NK-92 (cell line): ENCODE data around the gene PCLO.

ENCODE experiments used
- DNase-seq: peaks from one replicate; lab custom pipeline; 2025; ENCODE audit not compliant: unreplicated experiment; lab: John Stamatoyannopoulos, UW

Gene PCLO

GRCh38 chr7:82841828-82842227 lies 320.9 kb downstream of the PCLO start:
- DNase-seq, result no peak

- no peak for DNase-seq
Observed at GRCh38 chr7:82840061-82840460, 322.6 kb downstream of the PCLO start.

GRCh38 chr7:82839555-82839954 lies 323.1 kb downstream of the PCLO start:
- no peak for DNase-seq

GRCh38 chr7:82839063-82839462 lies 323.6 kb downstream of the PCLO start:
- no peak for DNase-seq

GRCh38 chr7:82838314-82838713 lies 324.4 kb downstream of the PCLO start:
- DNase-seq, result no peak

- DNase-seq, result no peak
Observed at GRCh38 chr7:82823073-82823472, 339.6 kb downstream of the PCLO start.

- no peak for DNase-seq
Observed at GRCh38 chr7:82821037-82821436, 341.6 kb downstream of the PCLO start.

GRCh38 chr7:82818171-82818570 lies 344.5 kb downstream of the PCLO start:
- no peak for DNase-seq

- no peak for DNase-seq
Observed at GRCh38 chr7:82816272-82816671, 346.4 kb downstream of the PCLO start.

GRCh38 chr7:82810558-82811259 lies 352.0 kb downstream of the PCLO start:
- no peak for DNase-seq

GRCh38 chr7:82808633-82809032 lies 354.1 kb downstream of the PCLO start:
- DNase-seq, result no peak

GRCh38 chr7:82805527-82805960 lies 357.1 kb downstream of the PCLO start:
- DNase-seq, result no peak

- DNase-seq, result no peak
Observed at GRCh38 chr7:82803411-82803810, 359.3 kb downstream of the PCLO start.

GRCh38 chr7:82789883-82790609 lies 372.6 kb downstream of the PCLO start:
- no peak for DNase-seq

GRCh38 chr7:82778021-82778420 lies 384.7 kb downstream of the PCLO start:
- DNase-seq, result no peak

GRCh38 chr7:82762880-82763279 lies 399.8 kb downstream of the PCLO start:
- no peak for DNase-seq

- DNase-seq, result no peak
Observed at GRCh38 chr7:82760831-82761230, 401.9 kb downstream of the PCLO start.

- DNase-seq, result no peak
Observed at GRCh38 chr7:82760074-82760473, 402.6 kb downstream of the PCLO start.

GRCh38 chr7:82755705-82756551 lies 406.8 kb downstream of the PCLO start:
- DNase-seq, result no peak

- DNase-seq, result no peak
Observed at GRCh38 chr7:82750007-82750406, 412.7 kb downstream of the PCLO start.

GRCh38 chr7:82745820-82746219 lies 416.9 kb downstream of the PCLO start:
- no peak for DNase-seq

GRCh38 chr7:82745117-82745516 lies 417.6 kb downstream of the PCLO start:
- DNase-seq, result no peak
